Chondrocyte (in vitro differentiated cells): ENCODE results near the gene LARGE1. TPM values are rescaled to one million over a fixed set of nuclear protein-coding genes. Genes with fewer than 3 reads are reported as not detected.

ENCODE experiments used
- DNase-seq: peaks from one replicate; pipeline ENCODE4 v3.0.0; 2021; ENCODE audit warnings: mixed read lengths, low spot score
- H3K27ac Mint-ChIP-seq: one replicate; pipeline ENCODE4 v1.8.0; 2021; ENCODE audit warnings: mild to moderate bottlenecking, moderate library complexity, mixed read lengths; ENCODE audit not compliant: unreplicated experiment
- H3K27me3 Mint-ChIP-seq: 2 replicates; pipeline ENCODE4 v1.8.0; 2021; ENCODE audit warnings: low read depth, mixed read lengths
- H3K36me3 Mint-ChIP-seq: 2 replicates; pipeline ENCODE4 v1.8.0; 2021; ENCODE audit warnings: low read depth, mixed read lengths
- H3K4me1 Mint-ChIP-seq: 2 replicates; pipeline ENCODE4 v1.8.0; 2021; ENCODE audit warnings: low read depth, mild to moderate bottlenecking, mixed read lengths
- H3K4me3 Mint-ChIP-seq: one replicate; pipeline ENCODE4 v1.8.0; 2021; ENCODE audit warnings: mild to moderate bottlenecking, moderate library complexity, mixed read lengths; ENCODE audit not compliant: unreplicated experiment
- H3K9me3 Mint-ChIP-seq: 2 replicates; pipeline ENCODE4 v1.8.0; 2021; ENCODE audit warnings: low read depth, mixed read lengths
- CTCF ChIP-seq: fragments of 200-600 bp; sonication (generic); IDR thresholded peaks from 2 replicates; pipeline ENCODE4 v1.5.0; 2021; ENCODE audit warnings: antibody characterized with exemption, mild to moderate bottlenecking, moderate library complexity
- total RNA-seq: library from RNA; stranded (reverse); gene quantifications from 3 replicates; pipeline ENCODE4 v1.2.1, GENCODE V29; 2021

LARGE1 gene
- total RNA-seq, 1 donor from 2014 or later, result 21.3 TPM

- Mint-ChIP-seq H3K27ac (no peak overlapping the region), H3K4me3 (no peak overlapping the region), H3K4me1 (no peaks in the 10 kb centered on the region), H3K9me3 (no peaks in the 10 kb centered on the region), H3K36me3 (no peaks in the 10 kb centered on the region), H3K27me3 (no peaks in the 10 kb centered on the region)
- TF ChIP-seq CTCF, result no peak
- no peak for DNase-seq
Measured at GRCh38 chr22:33578752-33579151, 341.5 kb downstream of the LARGE1 start.

- no peaks in the 10 kb centered on the region for H3K27me3 Mint-ChIP-seq
- H3K4me1 Mint-ChIP-seq, result no peaks in the 10 kb centered on the region
- H3K9me3 Mint-ChIP-seq, result no peaks in the 10 kb centered on the region
- DNase-seq, result no peak
- no peaks in the 10 kb centered on the region for H3K36me3 Mint-ChIP-seq
- no peak overlapping the region for H3K27ac Mint-ChIP-seq
- no peak overlapping the region for H3K4me3 Mint-ChIP-seq
- no peak for TF ChIP-seq CTCF
Measured at GRCh38 chr22:33577862-33578411, 342.3 kb downstream of the LARGE1 start.

- TF ChIP-seq CTCF, result no peak
- DNase-seq, result no peak
- Mint-ChIP-seq H3K9me3 (no peaks in the 10 kb centered on the region), H3K4me1 (no peaks in the 10 kb centered on the region), H3K27me3 (no peaks in the 10 kb centered on the region), H3K4me3 (no peak overlapping the region), H3K27ac (no peak overlapping the region), H3K36me3 (no peaks in the 10 kb centered on the region)
Measured at GRCh38 chr22:33576205-33576604, 344.1 kb downstream of the LARGE1 start.

- Mint-ChIP-seq H3K9me3 (no peaks in the 10 kb centered on the region), H3K4me3 (no peak overlapping the region), H3K27me3 (no peaks in the 10 kb centered on the region), H3K27ac (no peak overlapping the region), H3K36me3 (no peaks in the 10 kb centered on the region), H3K4me1 (no peaks in the 10 kb centered on the region)
- no peak for TF ChIP-seq CTCF
- no peak for DNase-seq
Measured at GRCh38 chr22:33575771-33576170, 344.5 kb downstream of the LARGE1 start.

GRCh38 chr22:33575041-33575440, 345.2 kb downstream of the LARGE1 start:
- no peaks in the 10 kb centered on the region for H3K36me3 Mint-ChIP-seq
- no peak for DNase-seq
- no peak overlapping the region for H3K4me3 Mint-ChIP-seq
- H3K4me1 Mint-ChIP-seq, result no peaks in the 10 kb centered on the region
- no peak for TF ChIP-seq CTCF
- no peak overlapping the region for H3K27ac Mint-ChIP-seq
- H3K9me3 Mint-ChIP-seq, result no peaks in the 10 kb centered on the region
- H3K27me3 Mint-ChIP-seq, result no peaks in the 10 kb centered on the region
